LNCaP clone FGC (cell line): ENCODE data around the gene MET.

Experiments used
- DNase-seq: peaks from one replicate; pipeline ENCODE4 v3.0.0-alpha.2; 2011; ENCODE audit warnings: low read depth
- H3K4me3 ChIP-seq: 2 replicates; pipeline ENCODE4 v1.5.1; 2011; ENCODE audit warnings: mild to moderate bottlenecking, low read depth, low read length, control low read depth
- CTCF ChIP-seq: IDR thresholded peaks from 2 replicates; pipeline ENCODE4 v1.5.1; 2012; ENCODE audit warnings: mild to moderate bottlenecking; ENCODE audit not compliant: control insufficient read depth, insufficient read depth; ENCODE audit errors: extremely low read depth

Gene MET

GRCh38 chr7:116782177-116782711 lies 110.2 kb downstream of the MET start:
- no peak overlapping the region for H3K4me3 ChIP-seq
- no peak for TF ChIP-seq CTCF
- DNase-seq, result no peak

GRCh38 chr7:116783666-116784318 lies 111.8 kb downstream of the MET start:
- no peak for DNase-seq
- no peak for TF ChIP-seq CTCF
- H3K4me3 ChIP-seq, result no peak overlapping the region

- TF ChIP-seq CTCF, result no peak
- DNase-seq, result no peak
- no peak overlapping the region for H3K4me3 ChIP-seq
Observed at GRCh38 chr7:116784647-116785046, 112.7 kb downstream of the MET start.

- DNase-seq, result no peak
- TF ChIP-seq CTCF, result no peak
- no peak overlapping the region for H3K4me3 ChIP-seq
Observed at GRCh38 chr7:116785843-116786242, 113.8 kb downstream of the MET start.

- no peak for DNase-seq
- peak; percentile 27; the same call in 1 of the 2 replicates for TF ChIP-seq CTCF
- H3K4me3 ChIP-seq, result no peak overlapping the region
Observed at GRCh38 chr7:116786791-116787443, 114.9 kb downstream of the MET start.

- no peak overlapping the region for H3K4me3 ChIP-seq
- TF ChIP-seq CTCF, result no peak
- no peak for DNase-seq
Observed at GRCh38 chr7:116787881-116788280, 115.9 kb downstream of the MET start.
